ENCODE measurements around the gene PRPH. TPM values are rescaled to one million over a fixed set of nuclear protein-coding genes. Genes with fewer than 3 reads are reported as not detected.

Gene PRPH
- total and polyA plus RNA-seq, 2 of the 8 experiments (the other 6 are each of a cell fraction or from before 2014, with no cell fraction given), result 0.79 to 1.4 TPM

GRCh38 chr12:49292729-49293055, 2.3 kb upstream of the PRPH start (continued):
- TF ChIP-seq, protein P1, sequence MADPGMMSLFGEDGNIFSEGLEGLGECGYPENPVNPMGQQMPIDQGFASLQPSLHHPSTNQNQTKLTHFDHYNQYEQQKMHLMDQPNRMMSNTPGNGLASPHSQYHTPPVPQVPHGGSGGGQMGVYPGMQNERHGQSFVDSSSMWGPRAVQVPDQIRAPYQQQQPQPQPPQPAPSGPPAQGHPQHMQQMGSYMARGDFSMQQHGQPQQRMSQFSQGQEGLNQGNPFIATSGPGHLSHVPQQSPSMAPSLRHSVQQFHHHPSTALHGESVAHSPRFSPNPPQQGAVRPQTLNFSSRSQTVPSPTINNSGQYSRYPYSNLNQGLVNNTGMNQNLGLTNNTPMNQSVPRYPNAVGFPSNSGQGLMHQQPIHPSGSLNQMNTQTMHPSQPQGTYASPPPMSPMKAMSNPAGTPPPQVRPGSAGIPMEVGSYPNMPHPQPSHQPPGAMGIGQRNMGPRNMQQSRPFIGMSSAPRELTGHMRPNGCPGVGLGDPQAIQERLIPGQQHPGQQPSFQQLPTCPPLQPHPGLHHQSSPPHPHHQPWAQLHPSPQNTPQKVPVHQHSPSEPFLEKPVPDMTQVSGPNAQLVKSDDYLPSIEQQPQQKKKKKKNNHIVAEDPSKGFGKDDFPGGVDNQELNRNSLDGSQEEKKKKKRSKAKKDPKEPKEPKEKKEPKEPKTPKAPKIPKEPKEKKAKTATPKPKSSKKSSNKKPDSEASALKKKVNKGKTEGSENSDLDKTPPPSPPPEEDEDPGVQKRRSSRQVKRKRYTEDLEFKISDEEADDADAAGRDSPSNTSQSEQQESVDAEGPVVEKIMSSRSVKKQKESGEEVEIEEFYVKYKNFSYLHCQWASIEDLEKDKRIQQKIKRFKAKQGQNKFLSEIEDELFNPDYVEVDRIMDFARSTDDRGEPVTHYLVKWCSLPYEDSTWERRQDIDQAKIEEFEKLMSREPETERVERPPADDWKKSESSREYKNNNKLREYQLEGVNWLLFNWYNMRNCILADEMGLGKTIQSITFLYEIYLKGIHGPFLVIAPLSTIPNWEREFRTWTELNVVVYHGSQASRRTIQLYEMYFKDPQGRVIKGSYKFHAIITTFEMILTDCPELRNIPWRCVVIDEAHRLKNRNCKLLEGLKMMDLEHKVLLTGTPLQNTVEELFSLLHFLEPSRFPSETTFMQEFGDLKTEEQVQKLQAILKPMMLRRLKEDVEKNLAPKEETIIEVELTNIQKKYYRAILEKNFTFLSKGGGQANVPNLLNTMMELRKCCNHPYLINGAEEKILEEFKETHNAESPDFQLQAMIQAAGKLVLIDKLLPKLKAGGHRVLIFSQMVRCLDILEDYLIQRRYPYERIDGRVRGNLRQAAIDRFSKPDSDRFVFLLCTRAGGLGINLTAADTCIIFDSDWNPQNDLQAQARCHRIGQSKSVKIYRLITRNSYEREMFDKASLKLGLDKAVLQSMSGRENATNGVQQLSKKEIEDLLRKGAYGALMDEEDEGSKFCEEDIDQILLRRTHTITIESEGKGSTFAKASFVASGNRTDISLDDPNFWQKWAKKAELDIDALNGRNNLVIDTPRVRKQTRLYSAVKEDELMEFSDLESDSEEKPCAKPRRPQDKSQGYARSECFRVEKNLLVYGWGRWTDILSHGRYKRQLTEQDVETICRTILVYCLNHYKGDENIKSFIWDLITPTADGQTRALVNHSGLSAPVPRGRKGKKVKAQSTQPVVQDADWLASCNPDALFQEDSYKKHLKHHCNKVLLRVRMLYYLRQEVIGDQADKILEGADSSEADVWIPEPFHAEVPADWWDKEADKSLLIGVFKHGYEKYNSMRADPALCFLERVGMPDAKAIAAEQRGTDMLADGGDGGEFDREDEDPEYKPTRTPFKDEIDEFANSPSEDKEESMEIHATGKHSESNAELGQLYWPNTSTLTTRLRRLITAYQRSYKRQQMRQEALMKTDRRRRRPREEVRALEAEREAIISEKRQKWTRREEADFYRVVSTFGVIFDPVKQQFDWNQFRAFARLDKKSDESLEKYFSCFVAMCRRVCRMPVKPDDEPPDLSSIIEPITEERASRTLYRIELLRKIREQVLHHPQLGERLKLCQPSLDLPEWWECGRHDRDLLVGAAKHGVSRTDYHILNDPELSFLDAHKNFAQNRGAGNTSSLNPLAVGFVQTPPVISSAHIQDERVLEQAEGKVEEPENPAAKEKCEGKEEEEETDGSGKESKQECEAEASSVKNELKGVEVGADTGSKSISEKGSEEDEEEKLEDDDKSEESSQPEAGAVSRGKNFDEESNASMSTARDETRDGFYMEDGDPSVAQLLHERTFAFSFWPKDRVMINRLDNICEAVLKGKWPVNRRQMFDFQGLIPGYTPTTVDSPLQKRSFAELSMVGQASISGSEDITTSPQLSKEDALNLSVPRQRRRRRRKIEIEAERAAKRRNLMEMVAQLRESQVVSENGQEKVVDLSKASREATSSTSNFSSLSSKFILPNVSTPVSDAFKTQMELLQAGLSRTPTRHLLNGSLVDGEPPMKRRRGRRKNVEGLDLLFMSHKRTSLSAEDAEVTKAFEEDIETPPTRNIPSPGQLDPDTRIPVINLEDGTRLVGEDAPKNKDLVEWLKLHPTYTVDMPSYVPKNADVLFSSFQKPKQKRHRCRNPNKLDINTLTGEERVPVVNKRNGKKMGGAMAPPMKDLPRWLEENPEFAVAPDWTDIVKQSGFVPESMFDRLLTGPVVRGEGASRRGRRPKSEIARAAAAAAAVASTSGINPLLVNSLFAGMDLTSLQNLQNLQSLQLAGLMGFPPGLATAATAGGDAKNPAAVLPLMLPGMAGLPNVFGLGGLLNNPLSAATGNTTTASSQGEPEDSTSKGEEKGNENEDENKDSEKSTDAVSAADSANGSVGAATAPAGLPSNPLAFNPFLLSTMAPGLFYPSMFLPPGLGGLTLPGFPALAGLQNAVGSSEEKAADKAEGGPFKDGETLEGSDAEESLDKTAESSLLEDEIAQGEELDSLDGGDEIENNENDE (IDR thresholded peaks at IDR 0.05; ENCODE audit: insufficient replicate concordance, low read length), result no peak
- TF ChIP-seq SIN3A (conservative IDR thresholded peaks at IDR 0.05 in 1 of 2, IDR thresholded peaks at IDR 0.05 in 1 of 2; ENCODE audit: low read depth in 1 of 2, low read length in 2 of 2) (no peak), SP4 (IDR thresholded peaks at IDR 0.05; ENCODE audit: low read length) (no peak)

Measured in H1 (cell line).